NOMO-1 treated with DMSO at 0.1 percent for 48 hours (cell line): ENCODE measurements around the gene ZNF669.
A peak's percentile ranks its signal among the peaks of the same experiment; 100 is the strongest.
"Not testable (repeated sequence)": the region's sequence is repeated elsewhere in the genome, so short reads cannot be mapped to it uniquely, and the experiment has no call there.

Source experiments
- DNase-seq: peaks from one replicate; lab custom pipeline; 2025; ENCODE audit not compliant: unreplicated experiment; lab: John Stamatoyannopoulos, UW

Gene ZNF669

GRCh38 chr1:247103859-247104591 is at the start of gene ZNF669:
ZNF669 (minus strand) TSS chr1:247104356; CDS start chr1:247104199, 157 bp downstream.
- peak; percentile 96 for DNase-seq

- no peak for DNase-seq
Observed at GRCh38 chr1:247147781-247148180, 43.6 kb upstream of the ZNF669 start.

GRCh38 chr1:247147120-247147519 is 43.0 kb upstream of the ZNF669 start:
- DNase-seq = not testable (repeated sequence)

- no peak for DNase-seq
Observed at GRCh38 chr1:247146671-247147070, 42.5 kb upstream of the ZNF669 start.

- no peak for DNase-seq
Observed at GRCh38 chr1:247145279-247145678, 41.1 kb upstream of the ZNF669 start.

- not testable (repeated sequence) for DNase-seq
Observed at GRCh38 chr1:247139557-247139956, 35.4 kb upstream of the ZNF669 start.

- no peak for DNase-seq
Observed at GRCh38 chr1:247131236-247131635, 27.1 kb upstream of the ZNF669 start.

- DNase-seq = peak; percentile 51
Observed at GRCh38 chr1:247127519-247128282, 23.5 kb upstream of the ZNF669 start.

- DNase-seq = not testable (repeated sequence)
Observed at GRCh38 chr1:247126601-247127000, 22.4 kb upstream of the ZNF669 start.

GRCh38 chr1:247126166-247126565 is 22.0 kb upstream of the ZNF669 start:
- not testable (repeated sequence) for DNase-seq

GRCh38 chr1:247121382-247121781 is 17.2 kb upstream of the ZNF669 start:
- no peak for DNase-seq

- not testable (repeated sequence) for DNase-seq
Observed at GRCh38 chr1:247120408-247120668, 16.2 kb upstream of the ZNF669 start.

GRCh38 chr1:247119600-247120407 is 15.6 kb upstream of the ZNF669 start:
- no peak for DNase-seq

- no peak for DNase-seq
Observed at GRCh38 chr1:247118946-247119446, 14.8 kb upstream of the ZNF669 start.

- DNase-seq = no peak
Observed at GRCh38 chr1:247115545-247115944, 11.4 kb upstream of the ZNF669 start.

- no peak for DNase-seq
Observed at GRCh38 chr1:247115141-247115510, 11.0 kb upstream of the ZNF669 start.

- no peak for DNase-seq
Observed at GRCh38 chr1:247114351-247115140, 10.4 kb upstream of the ZNF669 start.

GRCh38 chr1:247113733-247114271 is 9.6 kb upstream of the ZNF669 start:
- no peak for DNase-seq

GRCh38 chr1:247113094-247113497 is 8.9 kb upstream of the ZNF669 start:
- DNase-seq = no peak

- no peak for DNase-seq
Observed at GRCh38 chr1:247112479-247112781, 8.3 kb upstream of the ZNF669 start.
